H1 (cell line): ENCODE data around the gene WLS. TPM values are rescaled to one million over a fixed set of nuclear protein-coding genes. Genes with fewer than 3 reads are reported as not detected.

Experiments used
- CTCF ChIA-PET: fragments of 300-600 bp; sonication (Branson Sonifier 250); formaldehyde crosslinking; loops from one replicate; lab custom pipeline; 2021; ENCODE audit not compliant: partially characterized antibody; lab: Charles Lee
- POLR2A ChIA-PET: fragments of 300-600 bp; sonication (Branson Sonifier 250); formaldehyde crosslinking; loops from one replicate; lab custom pipeline; 2021; ENCODE audit warnings: inconsistent platforms; ENCODE audit not compliant: partially characterized antibody; lab: Charles Lee
- DNase-seq, 2 experiments: peaks; one replicate each; pipeline versions ENCODE4 v3.0.0 to v3.0.0-alpha.2; 2010 to 2022; ENCODE audit warnings: low spot score in 2 of 2, low read depth in 1 of 2, mixed read lengths in 1 of 2
- FAIRE-seq: peaks from 2 replicates; lab custom pipeline; 2011; peaks lifted over from hg19 to GRCh38; lab: Jason Lieb, UNC
- H2AFZ ChIP-seq: 2 replicates; pipeline ENCODE4 v1.8.1; 2012; ENCODE audit warnings: low read length, inconsistent platforms
- H2AK5ac ChIP-seq: 2 replicates; pipeline ENCODE4 v1.6.1; 2013; ENCODE audit warnings: low read depth, low read length
- H2BK120ac ChIP-seq: replicated peaks from 2 replicates; pipeline ENCODE3; 2013; ENCODE audit warnings: low read depth, low read length, inconsistent platforms
- H2BK12ac ChIP-seq: 2 replicates; pipeline ENCODE4 v1.6.1; 2013; ENCODE audit warnings: low read depth, low read length
- H2BK15ac ChIP-seq: 2 replicates; pipeline ENCODE4 v1.6.1; 2013; ENCODE audit warnings: low read length
- H2BK20ac ChIP-seq: 2 replicates; pipeline ENCODE4 v1.6.1; 2013; ENCODE audit warnings: low read length
- H2BK5ac ChIP-seq: 2 replicates; pipeline ENCODE4 v1.6.1; 2013; ENCODE audit warnings: low read depth, low read length
- H3K14ac ChIP-seq: 2 replicates; pipeline ENCODE4 v1.6.1; 2013; ENCODE audit warnings: inconsistent platforms; ENCODE audit not compliant: insufficient read length
- H3K18ac ChIP-seq: 2 replicates; pipeline ENCODE4 v1.6.1; 2013; ENCODE audit warnings: low read length; ENCODE audit errors: extremely low read depth
- H3K23ac ChIP-seq: 2 replicates; pipeline ENCODE4 v1.6.1; 2013; ENCODE audit warnings: inconsistent platforms; ENCODE audit not compliant: insufficient read length
- H3K23me2 ChIP-seq: 2 replicates; pipeline ENCODE4 v1.6.1; 2013; ENCODE audit warnings: low read depth, low read length
- H3K27ac ChIP-seq: 2 replicates; pipeline ENCODE4 v1.6.1; 2011; ENCODE audit warnings: low read depth, low read length, inconsistent platforms
- H3K27me3 ChIP-seq, 4 experiments: replicated peaks in 1 of 4; 1 replicate in 1 of 4; 2 replicates in 3 of 4; pipeline versions ENCODE4 v1.6.1 to v1.8.1; 2011 to 2013; ENCODE audit warnings: low read length in 3 of 4, mild to moderate bottlenecking in 3 of 4, inconsistent platforms in 2 of 4, mixed read lengths in 2 of 4, moderate library complexity in 1 of 4; ENCODE audit not compliant: control insufficient read depth in 3 of 4, insufficient read depth in 3 of 4; ENCODE audit errors: extremely low read depth in 1 of 4
- H3K36me3 ChIP-seq, 4 experiments: 2 replicates each; pipeline versions ENCODE4 v1.6.1 to v1.8.1; 2011 to 2013; ENCODE audit warnings: mild to moderate bottlenecking in 4 of 4, low read length in 3 of 4, moderate library complexity in 2 of 4, control low read depth in 1 of 4, inconsistent platforms in 1 of 4; ENCODE audit not compliant: insufficient read depth in 4 of 4, control insufficient read depth in 2 of 4
- H3K4ac ChIP-seq: replicated peaks from 2 replicates; pipeline ENCODE3; 2013; ENCODE audit warnings: low read length, low read depth, mixed read lengths, inconsistent platforms; ENCODE audit not compliant: insufficient read length
- H3K4me1 ChIP-seq, 4 experiments: replicated peaks in 1 of 4; 1 replicate in 1 of 4; 2 replicates in 3 of 4; pipeline versions ENCODE4 v1.6.1 to v1.8.1; 2011 to 2013; ENCODE audit warnings: low read length in 3 of 4, inconsistent platforms in 2 of 4, mixed read lengths in 1 of 4; ENCODE audit not compliant: insufficient read depth in 4 of 4, control insufficient read depth in 3 of 4
- H3K4me2 ChIP-seq, 2 experiments: 2 replicates each; pipeline versions ENCODE4 v1.6.1 to v1.8.1; 2011 to 2013; ENCODE audit warnings: low read depth in 2 of 2, low read length in 2 of 2, control low read depth in 1 of 2, inconsistent platforms in 1 of 2, mild to moderate bottlenecking in 1 of 2; ENCODE audit not compliant: insufficient read depth in 1 of 2
- H3K4me3 ChIP-seq, 4 experiments: fragments of 200-600, 300-600 bp in 1 of 4; sonication (generic), shearing (Covaris generic), sonication (Bioruptor Twin) in 1 of 4; 2 replicates each; pipeline versions ENCODE4 v1.5.1 to v1.8.1; 2011 to 2016; ENCODE audit warnings: low read length in 4 of 4, low read depth in 3 of 4, control low read depth in 2 of 4, inconsistent platforms in 2 of 4, mild to moderate bottlenecking in 2 of 4, mixed read lengths in 1 of 4, moderate library complexity in 1 of 4; ENCODE audit not compliant: insufficient read depth in 2 of 4; ENCODE audit errors: extremely low read depth in 1 of 4
- H3K56ac ChIP-seq: replicated peaks from 2 replicates; pipeline ENCODE3; 2013; ENCODE audit warnings: low read depth, mild to moderate bottlenecking, mixed read lengths, low read length, inconsistent platforms; ENCODE audit not compliant: insufficient read length
- H3K79me1 ChIP-seq: 2 replicates; pipeline ENCODE4 v1.6.1; 2013; ENCODE audit warnings: low read depth, low read length, control low read depth
- H3K79me2 ChIP-seq, 2 experiments: 2 replicates each; pipeline versions ENCODE4 v1.6.1 to v1.8.1; 2012 to 2013; ENCODE audit warnings: low read length in 2 of 2, mild to moderate bottlenecking in 2 of 2, inconsistent platforms in 1 of 2; ENCODE audit not compliant: insufficient read depth in 2 of 2, control insufficient read depth in 1 of 2
- H3K9ac ChIP-seq, 4 experiments: replicated peaks in 1 of 4; 1 replicate in 1 of 4; 2 replicates in 3 of 4; pipeline versions ENCODE4 v1.6.1 to v1.8.1; 2011 to 2013; ENCODE audit warnings: low read depth in 3 of 4, low read length in 3 of 4, control low read depth in 2 of 4, mild to moderate bottlenecking in 2 of 4, moderate library complexity in 2 of 4, inconsistent platforms in 1 of 4; ENCODE audit errors: extremely low read depth in 1 of 4
- H3K9me3 ChIP-seq, 2 experiments: 2 replicates each; pipeline versions ENCODE4 v1.6.1 to v1.8.1; 2012 to 2013; ENCODE audit warnings: mild to moderate bottlenecking in 2 of 2, moderate library complexity in 2 of 2, control low read depth in 1 of 2, inconsistent platforms in 1 of 2, low read depth in 1 of 2, low read length in 1 of 2, mixed read lengths in 1 of 2; ENCODE audit not compliant: insufficient read depth in 2 of 2
- H4K20me1 ChIP-seq, 2 experiments: replicated peaks in 1 of 2; 2 replicates each; pipeline versions ENCODE3 to v1.8.1; 2011 to 2013; ENCODE audit warnings: inconsistent platforms in 2 of 2, low read length in 2 of 2, mild to moderate bottlenecking in 1 of 2; ENCODE audit not compliant: insufficient read depth in 2 of 2, control insufficient read depth in 1 of 2
- H4K5ac ChIP-seq: 2 replicates; pipeline ENCODE4 v1.6.1; 2013; ENCODE audit warnings: low read length, low read depth, mixed read lengths, inconsistent platforms; ENCODE audit not compliant: insufficient read length
- H4K8ac ChIP-seq: 2 replicates; pipeline ENCODE4 v1.8.0; 2013; ENCODE audit warnings: mild to moderate bottlenecking, moderate library complexity, low read length, inconsistent platforms; ENCODE audit not compliant: insufficient read depth; ENCODE audit errors: extremely low read depth
- H4K91ac ChIP-seq: replicated peaks from 2 replicates; pipeline ENCODE3; 2013; ENCODE audit warnings: low read length, mixed read lengths, inconsistent platforms; ENCODE audit not compliant: insufficient read length
- BACH1 ChIP-seq: IDR thresholded peaks from 2 replicates; pipeline ENCODE4 v1.6.1; 2012; ENCODE audit warnings: low read length, improper control_type of control experiment
- GABPA ChIP-seq: IDR thresholded peaks from 2 replicates; pipeline ENCODE4 v1.6.1; 2011; ENCODE audit warnings: mild to moderate bottlenecking, low read length, moderate library complexity, borderline replicate concordance; ENCODE audit not compliant: insufficient read depth
- HDAC2 ChIP-seq, 2 experiments: fragments of 300-600 bp in 1 of 2; sonication (generic) in 1 of 2; IDR thresholded peaks; 2 replicates each; pipeline ENCODE4 v1.6.1; 2011 to 2012; ENCODE audit warnings: low read depth in 2 of 2, low read length in 2 of 2, mild to moderate bottlenecking in 2 of 2, moderate library complexity in 2 of 2, borderline replicate concordance in 1 of 2, inconsistent platforms in 1 of 2
- KDM5A ChIP-seq: fragments of 200-600 bp; IDR thresholded peaks from 2 replicates; pipeline ENCODE4 v1.7.1; 2012; ENCODE audit warnings: mild to moderate bottlenecking, low read length, inconsistent platforms, mixed read lengths
- NANOG ChIP-seq: IDR thresholded peaks from 2 replicates; pipeline ENCODE4 v1.6.1; 2011; ENCODE audit warnings: low read length, low read depth, mild to moderate bottlenecking, inconsistent platforms; ENCODE audit not compliant: insufficient read depth, poor library complexity, severe bottlenecking
- POLR2AphosphoS5 ChIP-seq: IDR thresholded peaks from 2 replicates; pipeline ENCODE4 v1.6.1; 2011; ENCODE audit warnings: low read depth, low read length
- RAD21 ChIP-seq, 2 experiments: IDR thresholded peaks in 1 of 2; conservative IDR thresholded peaks in 1 of 2; 2 replicates each; pipeline ENCODE4 v1.6.1; 2011; ENCODE audit warnings: low read depth in 2 of 2, low read length in 2 of 2, improper control_type of control experiment in 1 of 2, inconsistent platforms in 1 of 2, mild to moderate bottlenecking in 1 of 2, moderate library complexity in 1 of 2
- RBBP5 ChIP-seq: IDR thresholded peaks from 2 replicates; pipeline ENCODE4 v1.7.1; 2012; ENCODE audit warnings: low read depth, mild to moderate bottlenecking, inconsistent platforms, low read length, moderate library complexity, borderline replicate concordance
- RFX5 ChIP-seq: IDR thresholded peaks from 2 replicates; pipeline ENCODE4 v1.6.1; 2011; ENCODE audit warnings: low read depth, low read length, improper control_type of control experiment, borderline replicate concordance
- SP2 ChIP-seq: IDR thresholded peaks from 2 replicates; pipeline ENCODE4 v1.6.1; 2012; ENCODE audit warnings: mild to moderate bottlenecking, low read length, inconsistent platforms
- SP4 ChIP-seq: IDR thresholded peaks from 2 replicates; pipeline ENCODE4 v1.6.1; 2012; ENCODE audit warnings: low read length, inconsistent platforms
- SRF ChIP-seq: IDR thresholded peaks from 2 replicates; pipeline ENCODE4 v1.6.1; 2011; ENCODE audit warnings: mild to moderate bottlenecking, low read depth, low read length, moderate library complexity
- SUZ12 ChIP-seq: fragments of 200-600 bp; sonication (generic); IDR thresholded peaks from 2 replicates; pipeline ENCODE4 v1.6.1; 2012; ENCODE audit warnings: mild to moderate bottlenecking, inconsistent platforms, low read length, moderate library complexity, mixed read lengths
- TEAD4 ChIP-seq: IDR thresholded peaks from 2 replicates; pipeline ENCODE4 v1.6.1; 2012; ENCODE audit warnings: low read depth, low read length, inconsistent platforms, mixed read lengths
- WGBS, 2 experiments: shearing (Covaris generic) in 1 of 2; methylation state at CpG; one replicate each; pipeline versions ENCODE4 v1.1.6 to v1.1.7; 2013 to 2015; ENCODE audit warnings: low lambda C conversion rate in 2 of 2, mixed read lengths in 2 of 2, inconsistent platforms in 1 of 2, low coverage in 1 of 2, missing lambda C conversion rate in 1 of 2; ENCODE audit not compliant: insufficient replicate concordance in 2 of 2, insufficient coverage in 1 of 2, insufficient read length in 1 of 2; ENCODE audit errors: extremely low coverage in 1 of 2, missing lambda C conversion rate in 1 of 2; 5-methylcytosine and 5-hydroxymethylcytosine counted together
- polyA plus RNA-seq, 7 experiments: library from polyadenylated mRNA; depleted of rRNA in 3 of 7; stranded (reverse) in 5 of 7; unstranded in 2 of 7; fragments of >200 nt in 5 of 7; fragments of 200-250 nt in 2 of 7; gene quantifications; 1 replicate in 5 of 7; 2 replicates in 1 of 7; 4 replicates in 1 of 7; pipeline versions ENCODE4 v1.2.1 to v1.2.3, GENCODE V29; 2011 to 2013; ENCODE audit warnings: missing spikeins in 2 of 7, mixed read lengths in 2 of 7
- total RNA-seq: library from RNA; stranded (reverse); fragmentation: NEBNext Ultra II Directional; extraction: Animal tissue kit (Norgen Biotek cat#: 25700); gene quantifications from 2 replicates; pipeline ENCODE4 v1.2.1, GENCODE V29; 2021

Gene WLS
- total and polyA plus RNA-seq, 2 of the 8 experiments (the other 6 are each of a cell fraction or from before 2014, with no cell fraction given): 1.2 to 2.7 TPM

- no peak overlapping the region for H3K18ac ChIP-seq
- H3K79me2 ChIP-seq: no peaks in the 10 kb centered on the region
- ChIA-PET POLR2A (interaction anchor here (1.2 kb wide), 1 partner anchor 221 kb away, joined by 4 read pairs; no protein-coding TSS in a partner anchor), CTCF (interaction anchor here (1.0 to 13.0 kb wide), 25 partner anchors 8 to 268 kb away, joined by 3 to 202 read pairs (median 11); partner anchors contain the start of gene WLS)
- no peak overlapping the region for H3K14ac ChIP-seq
- no peak overlapping the region for H2BK20ac ChIP-seq
- H3K4me1 ChIP-seq: peaks cover 0 to 2% (median 0%) of the 10 kb centered on the region in 4 experiments; a peak in 1 of 7 replicates
- H3K4ac ChIP-seq: no peak overlapping the region
- no peak overlapping the region for H3K23ac ChIP-seq
- no peak overlapping the region for H4K5ac ChIP-seq
- H3K9me3 ChIP-seq: no peaks in the 10 kb centered on the region
- no peak overlapping the region for H2BK12ac ChIP-seq
- no peaks in the 10 kb centered on the region for H3K79me1 ChIP-seq
- H3K23me2 ChIP-seq: no peaks in the 10 kb centered on the region
- H4K8ac ChIP-seq: no peak overlapping the region
- no peaks in the 10 kb centered on the region for H4K20me1 ChIP-seq
- no peak overlapping the region for H2BK120ac ChIP-seq
- H2BK15ac ChIP-seq: no peak overlapping the region
- H2BK5ac ChIP-seq: no peak overlapping the region
- no peaks in the 10 kb centered on the region for H3K36me3 ChIP-seq
- H3K9ac ChIP-seq: no peak overlapping the region
- no peak overlapping the region for H3K4me3 ChIP-seq
- DNase-seq: no peak
- H3K27ac ChIP-seq: no peak overlapping the region
- H4K91ac ChIP-seq: no peak overlapping the region
- no peak for FAIRE-seq
- H3K27me3 ChIP-seq: no peaks in the 10 kb centered on the region
- H2AFZ ChIP-seq: no peak overlapping the region
- H2AK5ac ChIP-seq: no peak overlapping the region
- no peak overlapping the region for H3K56ac ChIP-seq
- 91% methylated on average over 4 of the region's 4 CpGs; no CpG with 5 or more reads in 1 of the 2 experiments for WGBS, 2 experiments
- H3K4me2 ChIP-seq: no peak overlapping the region
- no peak for TF ChIP-seq BACH1
- TF ChIP-seq SRF: no peak
- no peak for TF ChIP-seq SP2
- no peak for TF ChIP-seq RFX5
- TF ChIP-seq GABPA: no peak
- no peak for TF ChIP-seq RAD21 (IDR thresholded peaks at IDR 0.05 in 1 of 2, conservative IDR thresholded peaks at IDR 0.05 in 1 of 2; ENCODE audit: low read depth in 2 of 2, low read length in 2 of 2)
- TF ChIP-seq SP4: no peak
- TF ChIP-seq RBBP5: no peak
- no peak for TF ChIP-seq KDM5A
- no peak for TF ChIP-seq NANOG
- TF ChIP-seq SUZ12: no peak
- TF ChIP-seq TEAD4: no peak
- TF ChIP-seq POLR2AphosphoS5: no peak
- no peak for TF ChIP-seq HDAC2 (IDR thresholded peaks at IDR 0.05; ENCODE audit: borderline replicate concordance in 1 of 2, low read depth in 2 of 2, low read length in 2 of 2)
Measured at GRCh38 chr1:68121536-68121935, 110.8 kb downstream of the WLS start.
